ENCODE results near the gene BSND.

DNA sequence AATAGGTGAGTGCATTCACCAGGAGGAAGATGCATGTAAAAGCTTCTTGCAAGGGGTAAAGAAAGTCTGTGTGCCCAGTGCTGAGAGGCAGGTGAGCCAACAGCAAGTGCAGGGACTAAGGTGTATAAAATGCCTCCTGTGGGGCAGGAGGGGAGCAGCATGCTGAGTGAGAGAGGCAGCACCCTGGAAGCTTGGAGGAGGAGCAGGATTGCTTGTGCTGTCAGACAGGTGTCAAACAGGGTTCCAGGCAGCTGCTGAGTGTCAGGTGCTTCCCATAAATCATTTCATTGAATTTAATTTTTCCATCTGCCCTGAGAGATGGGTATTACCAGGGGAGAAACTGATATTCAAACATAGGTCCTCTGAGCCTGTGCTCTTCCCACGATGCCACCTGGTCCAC is 13.9 kb downstream of the BSND start:
- TF ChIP-seq ZBTB7A (IDR thresholded peaks at IDR 0.05; ENCODE audit: low read depth) (no peak), FOXM1 (IDR thresholded peaks at IDR 0.05; ENCODE audit: borderline replicate concordance, low read depth) (no peak), TCF12 (IDR thresholded peaks at IDR 0.05; ENCODE audit: low read depth) (no peak), TAF1 (IDR thresholded peaks at IDR 0.05; ENCODE audit: low read depth) (no peak), CEBPB (IDR thresholded peaks at IDR 0.05) (no peak), EP300 (IDR thresholded peaks at IDR 0.05; ENCODE audit: borderline replicate concordance) (no peak), YY1 (IDR thresholded peaks at IDR 0.05; ENCODE audit: low read depth) (no peak), RAD21 (IDR thresholded peaks at IDR 0.05; ENCODE audit: low read depth) (no peak)
- TF ChIP-seq, protein P1, sequence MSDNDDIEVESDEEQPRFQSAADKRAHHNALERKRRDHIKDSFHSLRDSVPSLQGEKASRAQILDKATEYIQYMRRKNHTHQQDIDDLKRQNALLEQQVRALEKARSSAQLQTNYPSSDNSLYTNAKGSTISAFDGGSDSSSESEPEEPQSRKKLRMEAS (IDR thresholded peaks at IDR 0.05) = no peak
- TF ChIP-seq, protein P2, sequence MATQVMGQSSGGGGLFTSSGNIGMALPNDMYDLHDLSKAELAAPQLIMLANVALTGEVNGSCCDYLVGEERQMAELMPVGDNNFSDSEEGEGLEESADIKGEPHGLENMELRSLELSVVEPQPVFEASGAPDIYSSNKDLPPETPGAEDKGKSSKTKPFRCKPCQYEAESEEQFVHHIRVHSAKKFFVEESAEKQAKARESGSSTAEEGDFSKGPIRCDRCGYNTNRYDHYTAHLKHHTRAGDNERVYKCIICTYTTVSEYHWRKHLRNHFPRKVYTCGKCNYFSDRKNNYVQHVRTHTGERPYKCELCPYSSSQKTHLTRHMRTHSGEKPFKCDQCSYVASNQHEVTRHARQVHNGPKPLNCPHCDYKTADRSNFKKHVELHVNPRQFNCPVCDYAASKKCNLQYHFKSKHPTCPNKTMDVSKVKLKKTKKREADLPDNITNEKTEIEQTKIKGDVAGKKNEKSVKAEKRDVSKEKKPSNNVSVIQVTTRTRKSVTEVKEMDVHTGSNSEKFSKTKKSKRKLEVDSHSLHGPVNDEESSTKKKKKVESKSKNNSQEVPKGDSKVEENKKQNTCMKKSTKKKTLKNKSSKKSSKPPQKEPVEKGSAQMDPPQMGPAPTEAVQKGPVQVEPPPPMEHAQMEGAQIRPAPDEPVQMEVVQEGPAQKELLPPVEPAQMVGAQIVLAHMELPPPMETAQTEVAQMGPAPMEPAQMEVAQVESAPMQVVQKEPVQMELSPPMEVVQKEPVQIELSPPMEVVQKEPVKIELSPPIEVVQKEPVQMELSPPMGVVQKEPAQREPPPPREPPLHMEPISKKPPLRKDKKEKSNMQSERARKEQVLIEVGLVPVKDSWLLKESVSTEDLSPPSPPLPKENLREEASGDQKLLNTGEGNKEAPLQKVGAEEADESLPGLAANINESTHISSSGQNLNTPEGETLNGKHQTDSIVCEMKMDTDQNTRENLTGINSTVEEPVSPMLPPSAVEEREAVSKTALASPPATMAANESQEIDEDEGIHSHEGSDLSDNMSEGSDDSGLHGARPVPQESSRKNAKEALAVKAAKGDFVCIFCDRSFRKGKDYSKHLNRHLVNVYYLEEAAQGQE (IDR thresholded peaks at IDR 0.05; ENCODE audit: low read depth) = no peak
